Measurements from ENCODE around the gene TTC28.

DNA sequence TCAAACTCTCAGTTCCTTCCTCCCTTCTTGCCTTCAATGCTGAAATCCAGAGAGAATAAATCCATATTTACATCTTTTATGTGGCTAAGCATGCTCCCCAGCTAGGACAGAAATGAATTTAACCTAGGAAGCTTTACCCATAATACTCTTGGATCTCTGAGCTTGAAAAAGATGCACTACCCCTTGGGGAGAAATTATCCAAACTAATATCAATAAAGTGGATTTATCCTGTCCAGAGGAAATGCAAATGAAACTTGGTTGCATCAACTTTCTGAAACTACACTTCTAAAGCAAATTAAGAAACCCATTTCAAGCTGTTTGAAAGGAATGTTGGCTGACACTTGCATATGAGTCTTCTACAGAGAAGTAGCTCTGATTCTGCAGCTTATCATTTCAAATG is 347.9 kb downstream of the TTC28 start:
- TF ChIP-seq CTCF (IDR thresholded peaks at IDR 0.05) (no peak), POLR2AphosphoS5 (IDR thresholded peaks at IDR 0.05) (no peak)

Measured in gastroesophageal sphincter (tissue), 3 donors.